ENCODE measurements around the gene KCNQ1OT1. TPM values are rescaled to one million over a fixed set of nuclear protein-coding genes. Genes with fewer than 3 reads are reported as not detected.

KCNQ1OT1 gene
- total RNA-seq, 1 donor from 2014 or later = 2.3 TPM

- Histone ChIP-seq H3K27ac (no peak overlapping the region), H3K4me2 (no peak overlapping the region), H3K4me1 (no peaks in the 10 kb centered on the region), H3K27me3 (no peaks in the 10 kb centered on the region), H3K9ac (no peak overlapping the region), H3K4me3 (no peak overlapping the region), H3K9me3 (ENCODE audit: low read depth) (peaks cover 11% of the 10 kb centered on the region), H2AFZ (replicated peaks) (no peak overlapping the region), H3K79me2 (ENCODE audit: low read depth) (no peaks in the 10 kb centered on the region), H3F3A (ENCODE audit: low read depth) (no peaks in the 10 kb centered on the region), H3K36me3 (no peaks in the 10 kb centered on the region), H4K20me1 (ENCODE audit: low read depth) (no peaks in the 10 kb centered on the region)
- H3K4me1 Mint-ChIP-seq = no peaks in the 10 kb centered on the region
- no peak overlapping the region for H3K27ac Mint-ChIP-seq
- peaks cover 31% of the 10 kb centered on the region for H3K36me3 Mint-ChIP-seq
- no peak for DNase-seq (ENCODE audit: low spot score)
- H3K9me3 Mint-ChIP-seq = peaks cover 57% of the 10 kb centered on the region
- H3K27me3 Mint-ChIP-seq (ENCODE audit: insufficient read depth, low read depth) = peaks cover 14% of the 10 kb centered on the region
- no peak for TF ChIP-seq CTCF (IDR thresholded peaks at IDR 0.05)
- no peak for TF ChIP-seq EZH2 (IDR thresholded peaks at IDR 0.05)
- TF ChIP-seq EZH2phosphoT487 (IDR thresholded peaks at IDR 0.05) = no peak
- no peak overlapping the region for H3K4me3 Mint-ChIP-seq
These were observed 37.8 kb downstream of the KCNQ1OT1 start for GRCh38 chr11:2662024-2662312.

GRCh38 chr11:2661173-2662023 lies 38.4 kb downstream of the KCNQ1OT1 start:
- Histone ChIP-seq H2AFZ (replicated peaks) (no peak overlapping the region), H3K9ac (no peak overlapping the region), H3K4me2 (no peak overlapping the region), H3F3A (ENCODE audit: low read depth) (no peaks in the 10 kb centered on the region), H3K4me1 (no peaks in the 10 kb centered on the region), H3K36me3 (no peaks in the 10 kb centered on the region), H3K27ac (no peak overlapping the region), H3K79me2 (ENCODE audit: low read depth) (no peaks in the 10 kb centered on the region), H3K27me3 (no peaks in the 10 kb centered on the region), H3K4me3 (no peak overlapping the region), H4K20me1 (ENCODE audit: low read depth) (no peaks in the 10 kb centered on the region), H3K9me3 (ENCODE audit: low read depth) (peaks cover 13% of the 10 kb centered on the region)
- Mint-ChIP-seq H3K4me1 (no peaks in the 10 kb centered on the region), H3K36me3 (peaks cover 32% of the 10 kb centered on the region), H3K27ac (no peak overlapping the region), H3K9me3 (peaks cover 62% of the 10 kb centered on the region), H3K27me3 (ENCODE audit: insufficient read depth, low read depth) (peaks cover 14% of the 10 kb centered on the region), H3K4me3 (no peak overlapping the region)
- DNase-seq (ENCODE audit: low spot score) = no peak
- TF ChIP-seq EZH2 (IDR thresholded peaks at IDR 0.05) (no peak), EZH2phosphoT487 (IDR thresholded peaks at IDR 0.05) (no peak), CTCF (IDR thresholded peaks at IDR 0.05) (no peak)

GRCh38 chr11:2660357-2660939 lies 39.3 kb downstream of the KCNQ1OT1 start:
- Histone ChIP-seq H4K20me1 (ENCODE audit: low read depth) (no peaks in the 10 kb centered on the region), H3K36me3 (no peaks in the 10 kb centered on the region), H3K27me3 (no peaks in the 10 kb centered on the region), H2AFZ (replicated peaks) (no peak overlapping the region), H3K9ac (no peak overlapping the region), H3K4me1 (no peaks in the 10 kb centered on the region), H3K27ac (no peak overlapping the region), H3K4me2 (no peak overlapping the region), H3F3A (ENCODE audit: low read depth) (no peaks in the 10 kb centered on the region), H3K4me3 (no peak overlapping the region), H3K9me3 (ENCODE audit: low read depth) (peaks cover 13% of the 10 kb centered on the region), H3K79me2 (ENCODE audit: low read depth) (no peaks in the 10 kb centered on the region)
- Mint-ChIP-seq H3K27ac (no peak overlapping the region), H3K9me3 (peaks cover 69% of the 10 kb centered on the region), H3K4me1 (no peaks in the 10 kb centered on the region), H3K36me3 (peaks cover 36% of the 10 kb centered on the region), H3K27me3 (ENCODE audit: insufficient read depth, low read depth) (peaks cover 14% of the 10 kb centered on the region), H3K4me3 (no peak overlapping the region)
- no peak for TF ChIP-seq CTCF (IDR thresholded peaks at IDR 0.05)
- no peak for TF ChIP-seq EZH2 (IDR thresholded peaks at IDR 0.05)
- no peak for TF ChIP-seq EZH2phosphoT487 (IDR thresholded peaks at IDR 0.05)
- DNase-seq (ENCODE audit: low spot score) = no peak
